T-cell (primary cell): ENCODE results near the gene RTN4RL1. TPM values are rescaled to one million over a fixed set of nuclear protein-coding genes. Genes with fewer than 3 reads are reported as not detected.
A peak's percentile ranks its signal among the peaks of the same experiment; 100 is the strongest.

Source experiments
- ATAC-seq, 4 experiments: fragments of 200-7000 bp in 3 of 4; fragments of 150-1000 bp in 1 of 4; cut with Tn5 transposase; replicated peaks in 1 of 4; 1 replicate in 3 of 4; 2 replicates in 1 of 4; pipeline ENCODE4 v1.10.0; 2021; ENCODE audit warnings: moderate library complexity in 3 of 4, mild to moderate bottlenecking in 2 of 4, moderate number of reproducible peaks in 1 of 4
- CTCF ChIA-PET, 2 donors: fragments of 300-600 bp; sonication (Branson Sonifier 250); formaldehyde crosslinking; loops; one replicate each; lab custom pipeline; 2022; ENCODE audit warnings: antibody characterized with exemption in 2 of 2; lab: Charles Lee
- POLR2A ChIA-PET, 2 donors: fragments of 300-600 bp; sonication (Branson Sonifier 250); formaldehyde crosslinking; loops; one replicate each; lab custom pipeline; 2022; ENCODE audit warnings: antibody characterized with exemption in 2 of 2; lab: Charles Lee
- DNase-seq, 35 experiments: peaks; one replicate each; pipeline versions ENCODE4 v3.0.0 to v3.0.0-alpha.2; 2013 to 2023
- H3K27ac ChIP-seq: one replicate; pipeline ENCODE4 v1.5.1; 2013; ENCODE audit warnings: low read length
- H3K27me3 ChIP-seq, 2 experiments: replicated peaks in 1 of 2; 1 replicate in 1 of 2; 2 replicates in 1 of 2; pipeline versions ENCODE4 v1.6.1 to v1.7.0; 2013; ENCODE audit warnings: low read length in 1 of 2, mixed read lengths in 1 of 2; ENCODE audit not compliant: control insufficient read depth in 2 of 2, insufficient read depth in 2 of 2; ENCODE audit errors: extremely low read depth in 1 of 2
- H3K36me3 ChIP-seq, 2 donors: 1 replicate in 1 of 2; 2 replicates in 1 of 2; pipeline versions ENCODE4 v1.6.1 to v1.7.0; 2013; ENCODE audit warnings: low read length in 1 of 2; ENCODE audit not compliant: control insufficient read depth in 2 of 2, insufficient read depth in 1 of 2; ENCODE audit errors: extremely low read depth in 1 of 2
- H3K4me1 ChIP-seq, 2 experiments: 1 replicate in 1 of 2; 2 replicates in 1 of 2; pipeline versions ENCODE4 v1.6.1 to v1.7.0; 2013; ENCODE audit warnings: low read length in 2 of 2, mixed read lengths in 1 of 2; ENCODE audit not compliant: insufficient read depth in 2 of 2, control insufficient read depth in 1 of 2; ENCODE audit errors: extremely low read depth in 1 of 2
- H3K4me3 ChIP-seq, 2 donors: 1 replicate in 1 of 2; 2 replicates in 1 of 2; pipeline versions ENCODE4 v1.5.1 to v1.7.0; 2013; ENCODE audit warnings: mild to moderate bottlenecking in 2 of 2, low read length in 1 of 2, moderate library complexity in 1 of 2; ENCODE audit not compliant: control insufficient read depth in 1 of 2; ENCODE audit errors: extremely low read depth in 1 of 2
- H3K9me3 ChIP-seq: 2 replicates; pipeline ENCODE4 v1.7.0; 2013
- H3K27ac Mint-ChIP-seq, 2 donors: one replicate each; pipeline ENCODE4 v1.8.0; 2020 to 2021; ENCODE audit warnings: mild to moderate bottlenecking in 2 of 2, mixed read lengths in 2 of 2
- H3K27me3 Mint-ChIP-seq, 2 donors: one replicate each; pipeline ENCODE4 v1.8.0; 2021 to 2022; ENCODE audit warnings: mixed read lengths in 2 of 2
- H3K36me3 Mint-ChIP-seq: one replicate; pipeline ENCODE4 v1.8.0; 2021; ENCODE audit warnings: mixed read lengths
- H3K4me1 Mint-ChIP-seq, 3 donors: one replicate each; pipeline ENCODE4 v1.8.0; 2020 to 2022; ENCODE audit warnings: mixed read lengths in 3 of 3, mild to moderate bottlenecking in 1 of 3
- H3K4me3 Mint-ChIP-seq, 3 donors: one replicate each; pipeline ENCODE4 v1.8.0; 2020 to 2022; ENCODE audit warnings: mild to moderate bottlenecking in 3 of 3, mixed read lengths in 3 of 3, moderate library complexity in 3 of 3
- H3K9me3 Mint-ChIP-seq, 3 donors: one replicate each; pipeline ENCODE4 v1.8.0; 2020 to 2022; ENCODE audit warnings: mixed read lengths in 3 of 3
- WGBS: methylation state at CpG from one replicate; pipeline ENCODE4 v1.1.5; 2013; ENCODE audit warnings: missing lambda C conversion rate; ENCODE audit not compliant: insufficient coverage; 5-methylcytosine and 5-hydroxymethylcytosine counted together
- total RNA-seq, 35 experiments: library from RNA in 6 of 35; stranded (reverse) in 6 of 35; fragments of 120-200 nt in 1 of 35; gene quantifications; one replicate each; pipeline versions ENCODE4 v1.2.1 to v1.2.4 and lab custom pipeline; 2013 to 2026

RTN4RL1 gene
- total RNA-seq, 5 donors from 2014 or later (not counting 1 experiment from before 2014, with no cell fraction given), result 0.43 to 1.1 (median 0.63) TPM

DNA sequence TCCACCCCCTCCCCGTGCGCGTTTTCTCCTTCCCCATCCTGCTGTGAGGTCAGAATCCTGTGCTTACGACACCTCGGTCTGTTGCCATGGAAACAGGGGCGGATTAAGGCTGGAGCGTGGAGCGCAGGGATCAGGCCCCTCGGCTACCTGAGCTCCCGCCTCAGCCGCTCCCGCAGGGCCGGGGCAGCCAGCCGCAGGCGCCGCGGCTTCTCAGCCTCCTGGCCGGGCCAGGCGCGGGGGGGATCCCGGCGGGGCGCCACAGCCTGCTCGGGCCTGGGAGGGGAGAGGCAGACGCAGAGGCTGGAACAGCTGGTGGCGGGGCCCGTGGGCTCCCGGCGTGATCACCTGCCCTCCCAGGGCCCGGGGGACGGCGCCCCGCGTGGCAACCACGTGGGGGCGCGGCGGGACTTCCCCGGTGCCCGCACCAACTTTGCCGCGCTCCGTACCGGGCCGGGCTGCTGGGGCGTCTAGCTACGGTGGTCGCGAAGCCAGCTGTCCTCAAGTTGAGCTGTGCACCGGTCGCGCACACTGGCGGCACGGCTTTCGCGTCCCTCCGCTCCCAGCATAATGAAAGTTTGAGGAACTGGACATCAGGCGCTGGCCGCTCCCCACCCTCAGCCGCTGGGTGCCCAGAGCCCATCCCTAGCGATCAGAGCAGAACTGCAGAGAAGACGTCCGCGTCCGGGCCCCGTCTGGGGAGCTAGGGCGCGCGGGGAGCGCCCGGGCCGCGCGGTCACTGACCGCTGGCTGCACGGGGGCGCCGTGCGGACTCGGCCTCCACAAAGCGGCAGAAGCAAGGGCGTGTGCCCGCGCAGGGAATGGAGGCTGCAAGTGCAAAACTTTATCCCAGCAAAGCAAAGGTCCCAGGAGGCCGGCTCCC lies 1.2 kb downstream of the RTN4RL1 start:
- H3K9me3 ChIP-seq, result no peaks in the 10 kb centered on the region
- H3K27ac Mint-ChIP-seq, result no peak overlapping the region
- H3K4me1 Mint-ChIP-seq, result peaks cover 16 to 26% (median 20%) of the 10 kb centered on the region in 3 donors
- DNase-seq (peak in 19 of 35 experiments; percentile 12 to 66 (median 40)), ATAC-seq (peak in 2 of 4 experiments; percentile 13 to 48)
- no peaks in the 10 kb centered on the region for H3K9me3 Mint-ChIP-seq
- 4% methylated on average over 82 of the region's 85 CpGs for WGBS
- peak overlapping the region; percentile 39 to 80 for H3K4me3 ChIP-seq
- peaks cover 18 to 31% of the 10 kb centered on the region in 2 donors for H3K27me3 Mint-ChIP-seq
- H3K4me3 Mint-ChIP-seq, result peak overlapping the region; percentile 72 to 79 (median 78)
- H3K27ac ChIP-seq, result no peak overlapping the region
- POLR2A ChIA-PET, result no interaction called here
- H3K4me1 ChIP-seq, result peaks cover 8 to 38% of the 10 kb centered on the region in 2 experiments
- H3K36me3 ChIP-seq, result no peaks in the 10 kb centered on the region
- peaks cover 2 to 85% of the 10 kb centered on the region in 2 experiments for H3K27me3 ChIP-seq
- CTCF ChIA-PET, result no interaction called here
- no peaks in the 10 kb centered on the region for H3K36me3 Mint-ChIP-seq

DNA sequence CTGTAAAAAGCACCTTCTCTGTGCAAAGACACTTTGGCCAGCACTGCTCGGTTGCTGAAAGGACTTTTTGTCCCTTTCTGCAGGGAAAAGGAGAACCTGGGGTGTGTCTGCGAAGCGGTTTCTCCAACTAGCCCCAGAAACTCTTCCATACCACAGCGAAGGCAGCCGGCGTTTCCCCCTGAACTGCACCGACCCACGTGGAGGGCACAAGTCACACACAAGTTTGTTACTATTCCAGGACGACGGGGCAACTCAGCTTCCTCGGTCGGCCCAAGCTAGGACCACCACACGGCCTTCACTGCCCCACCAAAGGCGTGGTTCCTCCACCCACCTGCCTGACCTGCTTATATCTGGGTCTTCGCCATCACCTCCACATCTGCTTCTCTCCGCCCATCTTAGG lies 1.9 kb downstream of the RTN4RL1 start:
- 65% methylated on average over 13 of the region's 16 CpGs for WGBS
- Mint-ChIP-seq H3K27ac (no peak overlapping the region), H3K27me3 (peaks cover 20 to 29% of the 10 kb centered on the region in 2 donors), H3K4me3 (peak overlapping the region; percentile 53 to 78 (median 65)), H3K9me3 (no peaks in the 10 kb centered on the region), H3K4me1 (peaks cover 16 to 26% (median 20%) of the 10 kb centered on the region in 3 donors), H3K36me3 (no peaks in the 10 kb centered on the region)
- Histone ChIP-seq H3K27ac (no peak overlapping the region), H3K9me3 (no peaks in the 10 kb centered on the region), H3K27me3 (peaks cover 2 to 85% of the 10 kb centered on the region in 2 experiments), H3K4me3 (peak overlapping the region in 1 of 2 donors; percentile 17), H3K4me1 (peaks cover 8 to 38% of the 10 kb centered on the region in 2 experiments), H3K36me3 (no peaks in the 10 kb centered on the region)
- no peak for DNase-seq
- CTCF ChIA-PET, result no interaction called here
- POLR2A ChIA-PET, result no interaction called here
- ATAC-seq, result no peak

DNA sequence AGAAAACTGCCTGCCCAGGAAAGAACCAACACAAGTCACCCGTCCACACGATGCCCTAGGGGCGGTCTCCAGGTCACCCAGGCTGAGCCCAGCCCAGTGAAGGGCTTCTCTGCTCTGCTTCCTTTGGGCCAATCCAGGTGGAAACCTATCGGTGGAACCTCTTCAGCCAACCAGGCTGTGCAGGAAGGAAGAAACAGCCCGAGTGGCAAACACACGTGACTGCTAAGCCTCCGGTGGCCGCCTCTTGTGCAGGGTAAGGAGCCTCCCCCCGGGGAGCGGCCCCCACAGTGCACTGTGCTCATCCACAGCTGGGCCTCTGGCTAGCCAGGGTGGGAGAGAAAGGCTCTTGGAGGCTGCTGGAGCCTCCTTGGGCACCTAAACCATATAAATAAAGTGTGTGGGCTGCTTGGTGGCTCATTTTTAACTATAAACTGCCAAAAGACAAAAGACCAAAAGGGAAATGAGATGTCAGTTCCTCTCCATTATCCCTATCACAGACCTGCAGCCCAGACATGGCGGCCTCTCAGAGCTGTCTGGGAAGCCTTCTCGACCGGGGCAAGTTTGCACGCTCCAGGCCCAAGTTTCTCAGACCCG lies 2.4 kb downstream of the RTN4RL1 start:
- Mint-ChIP-seq H3K36me3 (no peaks in the 10 kb centered on the region), H3K4me1 (peaks cover 16 to 26% (median 20%) of the 10 kb centered on the region in 3 donors), H3K27ac (no peak overlapping the region), H3K4me3 (peak overlapping the region; percentile 49 to 78 (median 65)), H3K27me3 (peaks cover 25 to 32% of the 10 kb centered on the region in 2 donors), H3K9me3 (no peaks in the 10 kb centered on the region)
- Histone ChIP-seq H3K27me3 (peaks cover 2 to 85% of the 10 kb centered on the region in 2 experiments), H3K9me3 (no peaks in the 10 kb centered on the region), H3K4me1 (peaks cover 8 to 38% of the 10 kb centered on the region in 2 experiments), H3K36me3 (no peaks in the 10 kb centered on the region), H3K4me3 (peak overlapping the region in 1 of 2 donors; percentile 17), H3K27ac (no peak overlapping the region)
- POLR2A ChIA-PET, result interaction anchor here in 1 of 2 donors (0.6 kb wide), 1 partner anchor 16 kb away, joined by 3 read pairs; no protein-coding TSS in a partner anchor
- peak in 3 of 35 experiments; percentile 17 to 26 (median 19) for DNase-seq
- WGBS, result 70% methylated on average over 10 of the region's 15 CpGs
- CTCF ChIA-PET, result no interaction called here
- ATAC-seq, result peak in 2 of 4 experiments; percentile 20 to 21

DNA sequence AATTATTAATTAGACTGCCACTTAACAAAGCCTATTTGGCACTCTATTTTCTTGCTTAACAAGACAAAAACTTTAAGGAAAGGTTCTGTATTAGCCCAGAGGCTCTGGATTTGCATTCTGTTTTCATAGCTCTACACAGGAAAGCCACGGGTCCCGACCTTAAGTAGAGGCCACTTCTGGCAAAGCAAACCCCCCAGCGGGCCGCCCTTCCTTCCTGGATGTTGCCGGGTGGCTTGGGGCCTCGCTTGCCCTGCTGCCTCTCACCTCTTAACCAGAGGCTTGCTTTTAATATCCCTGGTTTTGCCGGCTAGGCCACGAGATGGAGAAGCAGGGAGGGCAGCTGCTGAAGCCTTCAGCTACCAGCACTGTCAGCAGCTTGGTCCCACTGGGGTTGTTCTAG lies 4.4 kb downstream of the RTN4RL1 start:
- Histone ChIP-seq H3K27ac (no peak overlapping the region), H3K4me3 (no peak overlapping the region), H3K4me1 (peaks cover 6 to 33% of the 10 kb centered on the region in 2 experiments), H3K27me3 (peaks cover 0 to 84% of the 10 kb centered on the region in 2 experiments), H3K9me3 (no peaks in the 10 kb centered on the region), H3K36me3 (no peaks in the 10 kb centered on the region)
- DNase-seq (no peak), ATAC-seq (no peak)
- H3K27ac Mint-ChIP-seq, result no peak overlapping the region
- H3K27me3 Mint-ChIP-seq, result peaks cover 17 to 19% of the 10 kb centered on the region in 2 donors
- CTCF ChIA-PET, result interaction anchor here in 1 of 2 donors (0.6 kb wide), 1 partner anchor 351 kb away, joined by 4 read pairs; no protein-coding TSS in a partner anchor
- POLR2A ChIA-PET, result no interaction called here
- H3K36me3 Mint-ChIP-seq, result no peaks in the 10 kb centered on the region
- no peaks in the 10 kb centered on the region for H3K9me3 Mint-ChIP-seq
- H3K4me3 Mint-ChIP-seq, result no peak overlapping the region
- peaks cover 12 to 19% (median 14%) of the 10 kb centered on the region in 3 donors for H3K4me1 Mint-ChIP-seq
- 16% methylated on average over 7 of the region's 8 CpGs for WGBS

DNA sequence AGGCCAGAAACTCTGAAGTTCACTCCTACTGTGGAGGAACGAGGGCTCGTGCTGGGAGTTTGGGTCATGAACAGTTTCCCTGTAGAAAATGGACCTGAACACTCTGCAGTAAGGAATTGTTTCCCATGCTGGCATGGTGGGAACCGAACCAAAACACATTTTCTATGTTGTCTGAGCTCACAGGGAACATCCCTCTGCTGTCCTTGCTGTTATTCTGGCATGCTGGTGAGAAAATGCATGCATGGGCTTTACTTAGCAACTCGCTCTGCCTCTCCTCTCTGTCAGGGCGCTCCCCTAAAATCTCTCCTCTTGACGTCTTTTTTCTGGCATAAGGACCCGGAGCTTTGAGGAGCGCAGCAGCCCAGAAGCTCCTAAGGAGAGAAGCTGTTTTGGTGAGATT lies 5.4 kb downstream of the RTN4RL1 start:
- ChIA-PET POLR2A (no interaction called here), CTCF (no interaction called here)
- peaks cover 0 to 88% of the 10 kb centered on the region in 2 experiments for H3K27me3 ChIP-seq
- 79% methylated on average over 4 of the region's 8 CpGs for WGBS
- H3K4me3 ChIP-seq, result no peak overlapping the region
- Mint-ChIP-seq H3K4me3 (no peak overlapping the region), H3K27me3 (peaks cover 17 to 19% of the 10 kb centered on the region in 2 donors), H3K9me3 (no peaks in the 10 kb centered on the region), H3K36me3 (no peaks in the 10 kb centered on the region), H3K27ac (no peak overlapping the region), H3K4me1 (peaks cover 12 to 16% (median 13%) of the 10 kb centered on the region in 3 donors)
- peaks cover 6 to 26% of the 10 kb centered on the region in 2 experiments for H3K4me1 ChIP-seq
- H3K36me3 ChIP-seq, result no peaks in the 10 kb centered on the region
- no peaks in the 10 kb centered on the region for H3K9me3 ChIP-seq
- H3K27ac ChIP-seq, result no peak overlapping the region
- ATAC-seq, result no peak
- DNase-seq, result no peak
